GM12891 (cell line): ENCODE results near the gene IMMP2L.

ENCODE experiments used
- POLR2A ChIP-seq: IDR thresholded peaks from 2 replicates; pipeline ENCODE4 v1.6.1; 2011; ENCODE audit warnings: low read depth, low read length, control low read depth
- POLR2AphosphoS5 ChIP-seq: IDR thresholded peaks from 2 replicates; pipeline ENCODE4 v1.6.1; 2011; ENCODE audit warnings: low read depth, low read length, control low read depth
- SPI1 ChIP-seq: IDR thresholded peaks from 2 replicates; pipeline ENCODE4 v1.6.1; 2011; ENCODE audit warnings: low read depth, low read length, control low read depth
- TAF1 ChIP-seq: IDR thresholded peaks from 2 replicates; pipeline ENCODE4 v1.6.1; 2011; ENCODE audit warnings: low read depth, low read length, control low read depth

GRCh38 chr7:111264111-111264868 is 298.0 kb downstream of the IMMP2L start:
- TF ChIP-seq POLR2A (no peak), TAF1 (no peak), POLR2AphosphoS5 (no peak), SPI1 (no peak)
